ENCODE measurements around the gene CDC5L.

Gene CDC5L

GRCh38 chr6:44375071-44375470 is 12.4 kb upstream of the CDC5L start:
- no peak for DNase-seq

DNA sequence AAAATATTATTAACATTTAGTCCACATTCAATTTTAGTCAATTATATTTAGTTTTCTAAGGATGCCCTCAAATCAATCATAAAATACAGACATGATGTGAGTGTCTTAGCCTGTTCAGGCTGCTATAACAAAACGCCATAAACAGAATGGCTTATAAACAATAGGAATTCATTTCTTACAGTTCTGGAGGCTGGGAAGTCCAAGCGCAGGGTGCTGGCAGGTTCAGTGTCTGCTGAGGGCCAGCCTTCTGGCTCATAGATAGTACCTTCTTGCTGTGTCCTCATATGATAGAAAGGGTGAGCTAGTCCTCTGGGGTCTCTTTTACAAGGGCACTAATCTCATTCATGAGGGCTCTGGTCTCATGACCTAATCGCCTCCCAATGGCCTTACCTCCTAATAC is 10.0 kb upstream of the CDC5L start:
- DNase-seq = no peak

DNA sequence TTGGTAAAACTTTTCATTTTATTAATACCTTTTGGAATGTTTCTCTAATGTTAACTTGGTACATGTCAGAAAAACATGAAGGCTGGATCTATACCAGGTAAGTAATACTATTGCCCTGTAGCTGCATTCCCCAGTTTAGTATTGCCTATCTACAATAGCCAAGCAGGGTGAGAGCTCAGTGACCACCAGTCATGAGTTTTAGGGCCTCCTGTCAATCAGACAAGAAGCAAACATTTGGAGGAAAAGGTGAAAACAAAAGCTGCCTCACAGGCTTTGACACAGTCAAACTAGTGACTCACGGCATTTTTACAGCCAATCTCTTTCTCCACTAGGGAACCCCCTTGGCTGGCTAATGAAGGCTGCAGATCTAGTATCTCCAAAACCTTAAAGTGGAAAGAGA is 9.5 kb upstream of the CDC5L start:
- no peak for DNase-seq

DNA sequence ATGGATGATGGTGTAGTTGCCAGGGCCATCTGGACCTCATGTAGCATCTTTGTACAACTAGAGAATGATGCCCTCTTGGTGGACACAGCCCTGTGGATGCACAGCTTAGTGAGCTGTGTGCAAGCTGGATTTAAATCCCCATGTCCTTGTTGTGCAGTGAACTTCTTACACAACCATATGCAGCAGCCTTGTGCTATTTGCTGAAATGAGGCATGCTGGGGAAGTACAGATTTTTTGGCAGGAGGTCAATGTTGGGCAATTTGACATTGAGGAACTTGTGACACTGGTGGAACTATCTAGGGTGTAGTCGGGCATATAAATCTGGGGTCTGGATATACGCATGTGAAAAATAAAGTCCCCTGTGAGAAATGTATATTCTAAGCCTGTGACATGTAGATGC is 5.8 kb upstream of the CDC5L start:
- no peak for DNase-seq

- peak in 2 of 3 experiments; percentile 53 to 73 for DNase-seq
These were observed 1.1 kb upstream of the CDC5L start for GRCh38 chr6:44386364-44386928.

DNA sequence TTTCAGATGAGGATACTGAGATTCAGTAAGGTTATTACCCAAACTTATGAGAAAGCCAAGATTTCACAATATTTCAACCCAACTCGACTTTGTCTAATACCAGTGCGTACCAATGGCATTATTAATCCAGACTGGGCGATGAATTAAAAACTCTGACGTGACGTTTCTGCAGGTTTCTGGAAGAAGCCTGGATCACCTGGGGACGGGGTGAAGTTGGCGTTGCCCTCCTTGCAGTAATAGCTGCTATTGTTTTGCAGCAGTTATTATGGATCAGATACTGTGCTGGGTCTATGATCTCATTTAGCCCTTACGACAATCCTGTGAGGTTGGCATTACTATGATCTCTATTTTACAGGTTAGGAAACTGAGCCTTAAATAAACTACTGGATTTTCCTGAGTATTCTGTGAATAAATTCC is 569 bp upstream of the CDC5L start:
- peak in 1 of 3 experiments; percentile 57 for DNase-seq

GRCh38 chr6:44388135-44388487 is 605 bp downstream of the CDC5L start:
- peak in 1 of 3 experiments; percentile 64 for DNase-seq

GRCh38 chr6:44388887-44389286 is 1.4 kb downstream of the CDC5L start:
- no peak for DNase-seq

DNA sequence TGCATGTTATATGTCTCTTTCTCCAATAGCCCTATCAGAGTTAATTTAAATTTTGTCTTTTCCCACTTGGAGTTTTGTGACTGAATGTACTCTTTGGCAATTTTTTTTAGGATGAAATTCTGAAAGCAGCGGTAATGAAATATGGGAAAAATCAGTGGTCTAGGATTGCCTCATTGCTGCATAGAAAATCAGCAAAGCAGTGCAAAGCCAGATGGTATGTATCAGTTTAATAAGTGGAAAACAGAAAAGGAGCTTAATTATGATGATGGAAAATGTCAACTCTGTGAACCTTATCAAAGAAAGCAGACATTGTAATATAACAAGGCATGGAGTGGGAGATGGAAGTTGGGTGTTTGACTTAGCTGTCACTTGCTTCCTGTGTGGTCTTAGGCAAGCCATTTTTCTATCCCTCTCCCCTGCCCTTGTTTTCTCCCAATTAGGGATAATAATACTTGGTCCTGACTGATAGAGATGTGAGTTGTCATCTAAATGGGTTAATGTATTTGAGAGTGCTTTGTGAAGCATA is 2.7 kb downstream of the CDC5L start:
- no peak for DNase-seq

DNA sequence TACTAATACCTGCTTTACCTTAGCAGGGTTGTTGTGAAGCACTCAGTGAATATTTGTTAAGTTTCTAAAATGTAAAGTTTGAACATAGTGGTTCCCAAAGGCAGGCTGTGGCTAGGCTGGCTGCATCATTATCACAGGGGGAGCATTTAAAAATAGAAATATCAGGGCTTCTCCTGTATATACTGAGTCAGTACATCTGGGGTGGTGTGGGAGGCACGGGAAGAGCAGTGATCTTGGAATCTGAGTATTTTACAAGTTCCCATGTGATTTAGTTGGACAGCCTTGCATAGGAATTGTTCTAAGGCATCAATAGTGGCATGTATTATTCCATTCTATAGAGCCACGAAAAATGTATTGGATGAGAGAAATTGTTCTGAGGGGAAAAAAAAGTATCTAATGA is 8.0 kb downstream of the CDC5L start:
- DNase-seq = no peak

DNA sequence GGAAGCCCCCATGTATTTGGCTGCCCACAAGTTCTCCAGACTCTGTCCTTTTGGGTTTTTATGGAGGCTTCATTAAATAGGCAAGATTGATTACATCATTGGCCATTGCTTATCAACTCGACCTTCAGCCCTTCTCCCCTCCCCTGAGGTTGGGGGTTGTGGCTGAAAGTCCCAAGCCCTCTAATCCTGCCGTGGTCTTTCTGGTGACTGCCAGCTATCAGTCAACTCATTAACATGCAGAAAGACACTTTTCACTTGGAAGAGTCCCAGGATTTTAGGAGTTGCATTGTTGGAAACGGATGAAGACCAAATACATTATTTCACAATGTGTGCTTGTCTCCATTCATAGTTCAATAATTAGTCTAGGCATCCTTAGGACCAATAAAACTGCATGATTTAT is 9.5 kb downstream of the CDC5L start:
- no peak for DNase-seq

- no peak for DNase-seq
These were observed 10.1 kb downstream of the CDC5L start for GRCh38 chr6:44397424-44398164.

- DNase-seq = no peak
These were observed 12.5 kb downstream of the CDC5L start for GRCh38 chr6:44399991-44400390.

DNA sequence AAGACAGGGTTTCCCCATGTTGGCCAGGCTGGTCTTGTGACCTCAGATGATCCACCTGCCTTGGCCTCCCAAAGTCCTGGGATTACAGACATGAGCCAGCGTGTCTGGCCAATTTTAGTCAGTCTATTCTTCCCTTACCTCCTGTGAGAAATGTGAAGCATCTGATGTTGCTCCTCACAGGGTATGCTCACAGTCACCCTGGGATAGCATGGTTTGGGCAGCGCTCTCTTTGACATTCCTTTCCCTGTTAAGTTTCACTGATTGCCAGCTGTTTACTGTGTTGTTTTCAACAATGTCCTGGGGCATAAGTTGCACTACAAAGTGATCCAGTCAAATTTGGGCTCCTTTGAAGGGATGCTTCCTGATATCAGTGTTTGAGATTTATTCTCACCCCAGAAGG is 13.1 kb downstream of the CDC5L start:
- no peak for DNase-seq

DNA sequence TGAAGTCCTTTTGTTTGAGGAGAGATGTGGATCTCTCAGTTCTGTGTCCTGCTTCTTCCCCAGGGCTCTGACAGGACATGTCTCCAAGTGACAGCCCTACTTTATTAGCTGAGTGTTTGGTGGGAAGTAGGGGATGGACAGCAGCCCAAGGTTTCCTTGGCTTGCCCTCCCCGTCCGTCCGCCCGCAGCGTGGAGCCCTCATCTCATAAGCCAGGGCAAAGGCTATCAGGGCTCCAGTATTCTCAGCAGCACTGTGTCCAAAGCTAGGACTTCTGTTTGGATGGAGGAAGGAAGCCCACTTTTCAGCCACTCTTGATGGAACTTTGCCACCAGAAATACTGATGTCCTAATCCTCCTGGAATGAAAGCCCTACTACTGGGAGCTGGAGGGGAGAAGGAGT is 13.6 kb downstream of the CDC5L start:
- no peak for DNase-seq

GRCh38 chr6:44404022-44404714 is 16.7 kb downstream of the CDC5L start:
- no peak for DNase-seq

DNA sequence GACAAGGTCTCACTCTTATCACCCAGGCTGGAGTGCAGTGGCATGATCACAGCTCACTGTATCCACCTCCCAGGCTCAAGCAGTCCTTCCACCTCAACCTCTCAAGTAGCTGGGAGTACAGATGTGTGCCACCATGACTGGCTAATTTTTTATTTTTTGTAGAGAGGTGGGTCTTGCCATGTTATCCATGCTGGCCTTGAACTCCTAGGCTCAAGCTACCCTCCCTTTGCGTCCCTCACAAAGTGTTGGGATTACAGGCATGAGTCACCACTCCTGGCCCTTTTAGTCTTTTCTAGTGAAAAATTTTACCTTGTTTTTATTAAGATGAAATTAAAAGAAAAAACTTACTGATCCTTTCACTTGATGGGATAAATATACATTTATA is 17.2 kb downstream of the CDC5L start:
- no peak for DNase-seq

DNA sequence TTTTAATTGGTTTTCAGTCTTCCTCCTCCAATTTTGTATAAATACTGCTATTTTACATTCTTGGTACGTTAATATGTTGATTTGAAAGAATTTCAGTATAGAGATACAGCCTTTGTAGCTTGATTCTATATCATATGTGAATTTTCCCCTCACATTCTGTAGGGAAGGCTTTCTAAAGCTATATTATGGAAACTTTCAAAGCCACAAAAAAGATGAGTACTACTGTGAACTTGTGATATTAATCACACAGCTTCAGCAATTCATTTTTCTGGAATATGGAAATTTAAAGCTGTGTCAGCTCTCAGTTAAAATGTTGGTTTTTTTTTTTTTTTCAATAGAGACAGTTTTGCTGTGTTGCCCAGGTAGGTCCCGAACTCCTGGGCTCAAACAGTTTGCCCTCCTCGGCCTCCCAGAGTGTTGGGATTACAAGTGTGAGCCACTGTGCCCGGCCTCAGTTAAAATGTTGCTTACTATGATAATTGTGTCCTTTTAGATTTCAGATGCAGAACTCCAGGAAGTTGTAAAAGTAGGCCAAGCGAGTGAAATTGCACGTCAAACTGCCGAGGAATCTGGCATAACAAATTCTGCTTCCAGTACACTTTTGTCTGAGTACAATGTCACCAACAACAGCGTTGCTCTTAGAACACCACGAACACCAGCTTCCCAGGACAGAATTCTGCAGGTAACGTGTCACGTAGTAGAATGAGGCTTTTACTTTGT is 20.6 kb downstream of the CDC5L start:
- DNase-seq = no peak

DNA sequence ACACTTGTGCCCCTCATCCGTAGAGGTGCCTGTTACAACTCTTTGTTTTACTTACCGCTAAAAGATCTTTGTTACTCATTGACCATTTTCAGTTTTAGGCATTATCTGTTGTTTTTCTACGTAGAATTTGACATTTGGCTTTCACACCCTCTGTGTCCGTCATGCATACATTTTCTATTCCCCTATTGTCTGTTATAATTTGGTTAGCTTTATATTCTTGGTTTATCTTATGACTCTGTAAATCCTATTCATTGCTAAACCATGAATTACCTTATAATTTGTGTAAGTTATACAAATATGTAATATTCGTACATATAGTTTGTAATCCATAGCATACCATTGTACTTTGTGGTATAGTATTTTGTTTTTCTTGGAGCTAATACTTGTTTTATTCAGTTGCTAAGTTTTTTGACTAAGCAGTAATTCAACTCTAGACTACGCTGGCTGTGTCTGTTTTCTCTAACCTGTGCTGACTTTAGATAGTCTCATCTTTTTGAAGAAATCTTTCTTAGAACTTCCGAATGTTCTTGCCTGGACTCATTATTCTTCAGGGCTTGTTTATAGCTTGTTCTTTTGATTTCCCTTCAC is 21.8 kb downstream of the CDC5L start:
- no peak for DNase-seq

GRCh38 chr6:44410363-44410762 is 22.9 kb downstream of the CDC5L start:
- no peak for DNase-seq

GRCh38 chr6:44411141-44411540 is 23.6 kb downstream of the CDC5L start:
- no peak for DNase-seq

DNA sequence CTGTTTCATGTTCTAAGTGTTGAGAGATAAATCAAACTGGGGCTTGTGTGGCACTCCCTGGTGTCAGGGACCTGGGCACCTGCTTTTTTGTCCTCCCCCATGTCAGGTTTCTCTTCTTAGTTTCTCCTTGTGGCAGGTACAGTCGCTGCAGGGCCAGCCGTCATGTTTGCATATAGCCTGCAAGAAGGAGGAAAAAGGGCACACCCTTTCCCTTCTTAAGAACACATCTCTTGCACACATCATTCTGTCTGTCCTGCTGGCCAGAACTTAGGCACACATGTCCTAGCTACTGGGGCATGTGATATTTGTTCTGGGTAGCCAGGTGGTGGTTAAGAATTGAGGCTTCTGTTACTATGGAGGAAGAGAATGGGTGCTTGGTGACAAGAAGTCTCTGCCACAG is 27.9 kb downstream of the CDC5L start:
- no peak for DNase-seq

DNA sequence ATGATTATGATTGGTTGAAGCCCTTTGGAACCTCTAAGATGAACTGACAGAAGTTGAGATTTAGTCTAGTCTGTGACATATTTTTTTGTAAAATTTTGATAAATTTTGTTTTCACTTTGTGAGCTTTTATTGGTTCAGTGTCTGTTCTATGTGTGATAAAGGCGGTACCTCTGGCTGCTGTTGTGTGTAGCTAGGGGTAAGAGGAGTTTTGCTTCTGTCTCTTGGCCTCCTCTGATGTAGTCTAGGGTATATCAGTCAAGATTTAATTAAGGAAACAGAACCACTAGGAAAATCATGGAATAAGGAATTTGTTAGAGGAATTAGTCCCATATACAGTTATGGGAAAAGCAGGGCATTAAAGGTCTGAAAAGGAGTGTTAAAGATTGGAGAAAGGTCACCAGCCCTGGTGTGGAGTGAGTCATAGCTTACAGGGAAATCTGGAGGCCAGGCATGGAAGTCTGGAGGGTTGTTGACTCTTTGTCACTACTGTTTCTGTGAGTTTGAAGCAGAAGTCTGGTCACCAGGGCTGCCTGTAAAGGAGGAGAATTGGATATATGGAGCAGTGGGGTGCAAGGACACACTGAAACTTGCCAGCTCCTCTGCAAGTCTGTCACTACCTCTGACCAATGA is 28.5 kb downstream of the CDC5L start:
- DNase-seq = no peak

Measured in NCI-H1417 (cell line).